Measurements from ENCODE around the gene NHLRC2.
"Not testable (repeated sequence)": the region's sequence is repeated elsewhere in the genome, so short reads cannot be mapped to it uniquely, and the experiment has no call there.

Gene NHLRC2

GRCh38 chr10:113939212-113939860 lies 84.9 kb downstream of the NHLRC2 start:
- Mint-ChIP-seq H3K27me3 (ENCODE audit: low read depth) (peaks cover 30% of the 10 kb centered on the region), H3K4me1 (no peaks in the 10 kb centered on the region), H3K4me3 (no peak overlapping the region), H3K9me3 (no peaks in the 10 kb centered on the region), H3K36me3 (ENCODE audit: low read depth) (no peaks in the 10 kb centered on the region), H3K27ac (no peak overlapping the region)
- TF ChIP-seq, protein P1, sequence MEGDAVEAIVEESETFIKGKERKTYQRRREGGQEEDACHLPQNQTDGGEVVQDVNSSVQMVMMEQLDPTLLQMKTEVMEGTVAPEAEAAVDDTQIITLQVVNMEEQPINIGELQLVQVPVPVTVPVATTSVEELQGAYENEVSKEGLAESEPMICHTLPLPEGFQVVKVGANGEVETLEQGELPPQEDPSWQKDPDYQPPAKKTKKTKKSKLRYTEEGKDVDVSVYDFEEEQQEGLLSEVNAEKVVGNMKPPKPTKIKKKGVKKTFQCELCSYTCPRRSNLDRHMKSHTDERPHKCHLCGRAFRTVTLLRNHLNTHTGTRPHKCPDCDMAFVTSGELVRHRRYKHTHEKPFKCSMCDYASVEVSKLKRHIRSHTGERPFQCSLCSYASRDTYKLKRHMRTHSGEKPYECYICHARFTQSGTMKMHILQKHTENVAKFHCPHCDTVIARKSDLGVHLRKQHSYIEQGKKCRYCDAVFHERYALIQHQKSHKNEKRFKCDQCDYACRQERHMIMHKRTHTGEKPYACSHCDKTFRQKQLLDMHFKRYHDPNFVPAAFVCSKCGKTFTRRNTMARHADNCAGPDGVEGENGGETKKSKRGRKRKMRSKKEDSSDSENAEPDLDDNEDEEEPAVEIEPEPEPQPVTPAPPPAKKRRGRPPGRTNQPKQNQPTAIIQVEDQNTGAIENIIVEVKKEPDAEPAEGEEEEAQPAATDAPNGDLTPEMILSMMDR (IDR thresholded peaks at IDR 0.05; ENCODE audit: unreplicated experiment in 3 of 3) = no peak

GRCh38 chr10:113941140-113941539 lies 86.7 kb downstream of the NHLRC2 start:
- Mint-ChIP-seq H3K4me1 (no peaks in the 10 kb centered on the region), H3K27me3 (ENCODE audit: low read depth) (peaks cover 23% of the 10 kb centered on the region), H3K4me3 (no peak overlapping the region), H3K27ac (no peak overlapping the region), H3K9me3 (no peaks in the 10 kb centered on the region), H3K36me3 (ENCODE audit: low read depth) (no peaks in the 10 kb centered on the region)
- TF ChIP-seq, protein P1 (IDR thresholded peaks at IDR 0.05; ENCODE audit: unreplicated experiment in 3 of 3) = no peak

DNA sequence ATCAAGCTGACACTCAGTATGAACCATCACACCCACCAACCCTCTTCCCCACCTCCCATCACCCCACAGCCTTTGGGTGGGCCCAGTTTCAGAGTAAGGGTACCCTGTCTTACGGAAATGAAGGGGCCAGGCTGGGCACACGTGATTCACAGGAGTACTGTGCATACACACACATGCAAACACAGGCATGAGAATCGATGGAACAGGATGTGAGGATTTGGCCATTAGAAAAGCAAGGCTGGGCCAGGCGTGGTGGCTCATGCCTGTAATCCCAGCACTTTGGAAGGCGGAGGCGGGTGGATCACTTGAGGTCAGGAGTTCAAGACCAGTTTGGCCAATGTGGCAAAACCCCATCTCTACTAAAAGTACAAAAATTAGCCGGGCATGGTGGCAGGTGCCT lies 88.7 kb downstream of the NHLRC2 start:
- H3K4me1 Mint-ChIP-seq = peaks cover 11% of the 10 kb centered on the region
- not testable (repeated sequence) for H3K27ac Mint-ChIP-seq; H3K4me3 Mint-ChIP-seq; H3K36me3 Mint-ChIP-seq (ENCODE audit: low read depth); H3K9me3 Mint-ChIP-seq
- H3K27me3 Mint-ChIP-seq (ENCODE audit: low read depth) = peaks cover 14% of the 10 kb centered on the region

DNA sequence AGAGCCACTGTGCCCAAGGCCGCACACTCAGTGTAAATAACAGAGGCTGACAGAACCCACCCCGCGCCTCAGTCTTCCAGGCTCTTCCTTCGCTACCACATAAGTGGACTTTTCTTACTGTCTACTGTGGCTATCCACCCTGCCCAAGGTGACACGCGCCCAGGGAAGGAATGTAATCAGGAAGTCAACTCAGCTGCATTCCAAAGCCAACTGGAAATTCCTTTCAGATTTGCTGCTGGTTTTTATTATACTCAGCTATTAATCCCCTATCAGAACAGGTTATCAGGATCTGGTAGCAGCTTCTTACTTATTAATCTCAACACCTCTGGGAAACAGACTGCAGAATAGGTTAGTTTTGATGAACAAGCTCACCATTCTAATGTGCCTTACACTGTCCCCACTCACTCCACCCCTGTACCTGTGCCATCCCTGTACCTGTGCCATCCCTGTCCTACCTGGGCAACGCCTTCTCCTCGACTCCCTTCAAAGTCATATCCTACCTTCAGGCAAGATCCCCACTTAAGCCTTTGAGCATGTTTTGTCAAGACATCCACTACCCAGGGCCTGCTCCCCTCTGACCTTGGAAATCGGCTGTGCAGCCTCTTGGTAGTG lies 90.7 kb downstream of the NHLRC2 start:
- TF ChIP-seq, protein P1 (IDR thresholded peaks at IDR 0.05; ENCODE audit: unreplicated experiment in 3 of 3) = no peak
- H3K27me3 Mint-ChIP-seq (ENCODE audit: low read depth) = peaks cover 7% of the 10 kb centered on the region
- H3K36me3 Mint-ChIP-seq (ENCODE audit: low read depth) = no peaks in the 10 kb centered on the region
- peaks cover 11% of the 10 kb centered on the region for H3K4me1 Mint-ChIP-seq
- H3K4me3 Mint-ChIP-seq = no peak overlapping the region
- no peak overlapping the region for H3K27ac Mint-ChIP-seq
- H3K9me3 Mint-ChIP-seq = no peaks in the 10 kb centered on the region

DNA sequence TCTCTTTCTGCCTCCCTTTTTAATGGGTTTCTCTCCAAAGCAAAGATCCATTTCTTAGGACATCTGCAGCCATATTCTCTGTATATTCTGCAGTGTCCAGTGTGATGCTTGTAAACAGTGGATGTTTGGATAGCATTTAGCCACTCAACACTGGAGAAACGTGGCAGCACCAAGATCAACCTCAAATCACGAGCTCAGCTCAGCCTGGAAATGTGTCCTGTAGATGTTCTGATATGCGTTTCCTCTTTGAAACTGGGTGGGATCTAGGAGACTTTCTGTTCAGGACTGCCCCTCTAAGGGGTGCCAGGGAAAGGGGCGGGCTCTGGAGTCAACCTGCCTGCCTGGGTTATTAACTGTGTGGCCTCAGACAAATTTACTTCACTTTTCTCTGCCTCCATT lies 91.2 kb downstream of the NHLRC2 start:
- Mint-ChIP-seq H3K27me3 (ENCODE audit: low read depth) (peaks cover 7% of the 10 kb centered on the region), H3K9me3 (no peaks in the 10 kb centered on the region), H3K4me1 (peaks cover 11% of the 10 kb centered on the region), H3K36me3 (ENCODE audit: low read depth) (no peaks in the 10 kb centered on the region), H3K4me3 (no peak overlapping the region), H3K27ac (no peak overlapping the region)
- TF ChIP-seq, protein P1 (IDR thresholded peaks at IDR 0.05; ENCODE audit: unreplicated experiment in 3 of 3) = no peak

DNA sequence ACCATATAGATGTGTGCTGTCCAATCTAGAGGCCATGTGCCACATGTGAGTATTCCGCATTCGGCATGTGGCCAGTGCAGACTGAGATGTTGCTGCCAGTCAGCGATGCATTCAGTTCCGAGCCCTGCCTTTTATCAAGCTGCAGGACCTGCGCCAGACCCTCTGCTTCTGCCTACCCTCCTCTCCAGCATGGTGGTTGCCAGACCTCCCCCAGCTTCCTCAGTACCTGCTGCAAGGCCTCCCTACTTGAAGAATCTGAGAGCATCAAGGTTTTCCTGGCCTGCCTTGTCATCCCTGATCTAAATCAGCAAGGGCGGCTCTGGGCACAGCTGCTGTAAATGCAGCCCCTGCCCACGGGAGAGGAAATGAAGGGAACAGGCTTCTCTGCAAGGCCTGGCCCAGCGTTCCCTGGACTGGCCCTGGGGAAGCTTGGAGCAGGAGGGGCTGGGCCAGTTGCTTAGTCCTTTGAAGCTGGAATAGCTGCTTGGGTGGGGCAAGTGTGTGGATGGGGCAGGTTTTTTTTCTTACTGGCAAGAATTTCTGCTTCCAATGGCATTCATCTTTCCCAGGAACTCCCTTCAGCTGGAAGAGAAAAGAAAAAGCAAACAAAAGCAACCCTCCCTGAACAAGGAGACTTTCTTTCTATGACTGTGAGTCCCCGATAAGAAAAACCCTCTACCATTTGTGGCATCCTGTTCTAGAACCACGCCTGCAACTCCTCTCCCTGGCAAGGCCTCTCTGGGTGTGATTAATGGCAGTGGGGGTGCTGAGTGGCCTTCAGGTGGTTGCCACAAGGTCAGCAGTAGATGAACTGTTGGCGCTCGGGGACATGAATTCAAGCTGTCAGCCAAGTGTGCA lies 93.0 kb downstream of the NHLRC2 start:
- Mint-ChIP-seq H3K4me3 (no peak overlapping the region), H3K27me3 (ENCODE audit: low read depth) (peaks cover 7% of the 10 kb centered on the region), H3K36me3 (ENCODE audit: low read depth) (no peaks in the 10 kb centered on the region), H3K27ac (peak overlapping the region in 1 of 3 experiments; percentile 66), H3K4me1 (peaks cover 11% of the 10 kb centered on the region), H3K9me3 (no peaks in the 10 kb centered on the region)
- TF ChIP-seq, protein P1 (IDR thresholded peaks at IDR 0.05; ENCODE audit: unreplicated experiment in 3 of 3) = no peak
